GM12873 (cell line): ENCODE data around the gene THRSP.

Experiments used
- CTCF ChIP-seq: IDR thresholded peaks from 2 replicates; pipeline ENCODE4 v1.5.1; 2012; ENCODE audit warnings: low read depth, mild to moderate bottlenecking, moderate library complexity, low read length, control low read depth; ENCODE audit not compliant: insufficient read depth; ENCODE audit errors: missing control alignments

Gene THRSP

GRCh38 chr11:78112582-78113275 is 49.1 kb downstream of the THRSP start:
- TF ChIP-seq CTCF = no peak
